ENCODE results near the gene SERPINA5. TPM values are rescaled to one million over a fixed set of nuclear protein-coding genes. Genes with fewer than 3 reads are reported as not detected.
A peak's percentile ranks its signal among the peaks of the same experiment; 100 is the strongest.

Gene SERPINA5
- total RNA-seq, 1 donor from 2014 or later, result 3.5 TPM

GRCh38 chr14:94611179-94611578 is 30.0 kb downstream of the SERPINA5 start:
- H3F3A ChIP-seq (ENCODE audit: low read depth), result no peaks in the 10 kb centered on the region
- Mint-ChIP-seq H3K27ac (no peak overlapping the region), H3K27me3 (ENCODE audit: insufficient read depth, low read depth) (peaks cover 8% of the 10 kb centered on the region), H3K4me1 (peaks cover 14% of the 10 kb centered on the region), H3K4me3 (no peak overlapping the region), H3K9me3 (peaks cover 9% of the 10 kb centered on the region), H3K36me3 (no peaks in the 10 kb centered on the region)
- no peak overlapping the region for H3K9ac ChIP-seq
- DNase-seq (ENCODE audit: low spot score), result no peak
- no peaks in the 10 kb centered on the region for H3K9me3 ChIP-seq (ENCODE audit: low read depth)
- TF ChIP-seq EZH2 (IDR thresholded peaks at IDR 0.05) (no peak), CTCF (IDR thresholded peaks at IDR 0.05) (no peak), EZH2phosphoT487 (IDR thresholded peaks at IDR 0.05) (no peak)
- H3K27ac ChIP-seq, result no peak overlapping the region
- H3K4me1 ChIP-seq, result no peaks in the 10 kb centered on the region
- H3K36me3 ChIP-seq, result no peaks in the 10 kb centered on the region
- H4K20me1 ChIP-seq (ENCODE audit: low read depth), result no peaks in the 10 kb centered on the region
- no peak overlapping the region for H2AFZ ChIP-seq (replicated peaks)
- no peaks in the 10 kb centered on the region for H3K79me2 ChIP-seq (ENCODE audit: low read depth)
- no peaks in the 10 kb centered on the region for H3K27me3 ChIP-seq
- H3K4me3 ChIP-seq, result no peak overlapping the region
- H3K4me2 ChIP-seq, result no peak overlapping the region

GRCh38 chr14:94612174-94612573 is 30.9 kb downstream of the SERPINA5 start, which contains the start of gene SERPINA3:
SERPINA3 (plus strand) TSS chr14:94612391; CDS start chr14:94614442, 2,051 bp downstream.
- H3K36me3 ChIP-seq, result no peaks in the 10 kb centered on the region
- no peaks in the 10 kb centered on the region for H3K79me2 ChIP-seq (ENCODE audit: low read depth)
- H2AFZ ChIP-seq (replicated peaks), result peak within 1 kb of the TSS; percentile 10
- TF ChIP-seq CTCF (IDR thresholded peaks at IDR 0.05) (no peak), EZH2phosphoT487 (IDR thresholded peaks at IDR 0.05) (no peak), EZH2 (IDR thresholded peaks at IDR 0.05) (no peak)
- H3K4me1 ChIP-seq, result no peaks in the 10 kb centered on the region
- no peaks in the 10 kb centered on the region for H3F3A ChIP-seq (ENCODE audit: low read depth)
- H3K9me3 ChIP-seq (ENCODE audit: low read depth), result no peaks in the 10 kb centered on the region
- H3K27ac ChIP-seq, result no peak within 1 kb of the TSS
- no peaks in the 10 kb centered on the region for H3K27me3 ChIP-seq
- no peak within 1 kb of the TSS for H3K4me3 ChIP-seq
- Mint-ChIP-seq H3K4me1 (peaks cover 14% of the 10 kb centered on the region), H3K27ac (no peak within 1 kb of the TSS), H3K27me3 (ENCODE audit: insufficient read depth, low read depth) (peaks cover 5% of the 10 kb centered on the region), H3K4me3 (no peak within 1 kb of the TSS), H3K36me3 (no peaks in the 10 kb centered on the region), H3K9me3 (peaks cover 18% of the 10 kb centered on the region)
- H3K4me2 ChIP-seq, result no peak within 1 kb of the TSS
- DNase-seq (ENCODE audit: low spot score), result no peak
- H3K9ac ChIP-seq, result no peak within 1 kb of the TSS
- no peaks in the 10 kb centered on the region for H4K20me1 ChIP-seq (ENCODE audit: low read depth)

DNA sequence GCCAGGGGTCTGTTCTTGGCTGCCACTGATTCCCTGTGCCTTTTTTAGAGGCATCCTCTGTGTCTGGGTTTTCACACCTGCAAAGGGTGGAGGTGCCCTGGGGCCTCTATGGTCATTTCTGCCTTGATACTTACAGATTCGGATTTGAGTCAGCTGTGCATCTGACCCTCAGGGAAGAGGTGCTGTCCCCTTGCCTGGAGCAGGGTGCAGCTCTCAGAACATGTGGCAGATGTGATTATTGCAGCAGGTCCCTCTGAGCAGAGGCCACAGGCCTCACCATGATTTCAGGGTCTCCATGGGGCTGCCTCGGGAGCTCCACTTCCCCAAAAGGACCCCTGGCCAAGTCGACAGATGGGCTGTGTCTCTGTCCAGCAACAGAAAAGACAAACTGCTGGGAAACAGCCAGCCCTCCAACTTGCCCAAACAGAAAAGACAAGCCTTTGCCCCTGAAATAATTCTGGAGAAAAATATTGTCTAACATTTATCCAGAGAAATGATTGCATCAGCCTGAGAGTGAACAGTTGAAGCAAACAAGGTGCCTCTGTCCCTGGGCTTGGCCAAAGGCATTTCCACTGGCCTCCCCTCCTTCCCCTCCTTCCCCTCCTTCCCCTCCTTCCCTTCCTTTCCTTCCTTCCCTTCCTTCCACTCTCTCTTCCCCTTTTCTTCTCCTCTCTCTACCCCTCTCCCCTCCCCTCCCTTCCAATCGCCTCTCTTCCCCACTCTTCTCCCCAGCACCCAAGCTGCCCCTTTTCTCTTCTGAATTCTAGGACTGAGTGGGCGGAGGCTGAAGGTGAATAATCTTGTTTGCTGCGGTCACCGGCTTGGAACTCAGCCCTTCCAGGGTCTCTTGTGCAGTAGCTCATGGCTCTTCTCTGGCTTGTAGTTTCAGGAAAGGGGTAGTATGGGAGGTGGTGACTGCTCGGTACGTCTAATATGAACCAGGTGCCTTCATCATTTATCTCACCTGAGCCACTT is 31.6 kb downstream of the SERPINA5 start:
- H3K79me2 ChIP-seq (ENCODE audit: low read depth), result no peaks in the 10 kb centered on the region
- no peaks in the 10 kb centered on the region for H3K36me3 Mint-ChIP-seq
- DNase-seq (ENCODE audit: low spot score), result no peak
- peaks cover 14% of the 10 kb centered on the region for H3K4me1 Mint-ChIP-seq
- H3F3A ChIP-seq (ENCODE audit: low read depth), result no peaks in the 10 kb centered on the region
- no peaks in the 10 kb centered on the region for H3K9me3 ChIP-seq (ENCODE audit: low read depth)
- H3K4me3 ChIP-seq, result no peak overlapping the region
- H3K9ac ChIP-seq, result no peak overlapping the region
- no peaks in the 10 kb centered on the region for H4K20me1 ChIP-seq (ENCODE audit: low read depth)
- peaks cover 5% of the 10 kb centered on the region for H3K27me3 Mint-ChIP-seq (ENCODE audit: insufficient read depth, low read depth)
- H3K9me3 Mint-ChIP-seq, result peaks cover 21% of the 10 kb centered on the region
- H3K4me3 Mint-ChIP-seq, result no peak overlapping the region
- H3K27me3 ChIP-seq, result no peaks in the 10 kb centered on the region
- no peaks in the 10 kb centered on the region for H3K4me1 ChIP-seq
- H3K36me3 ChIP-seq, result no peaks in the 10 kb centered on the region
- H3K27ac ChIP-seq, result no peak overlapping the region
- peak overlapping the region; percentile 10 for H2AFZ ChIP-seq (replicated peaks)
- peak overlapping the region; percentile 18 for H3K27ac Mint-ChIP-seq
- H3K4me2 ChIP-seq, result no peak overlapping the region
- no peak for TF ChIP-seq EZH2phosphoT487 (IDR thresholded peaks at IDR 0.05)
- TF ChIP-seq CTCF (IDR thresholded peaks at IDR 0.05), result no peak
- no peak for TF ChIP-seq EZH2 (IDR thresholded peaks at IDR 0.05)
